ENCODE data around the gene CFAP74. TPM values are rescaled to one million over a fixed set of nuclear protein-coding genes. Genes with fewer than 3 reads are reported as not detected.
"Not testable (repeated sequence)": the region's sequence is repeated elsewhere in the genome, so short reads cannot be mapped to it uniquely, and the experiment has no call there.

The CFAP74 gene
- total RNA-seq, 4 donors from 2014 or later = 0.35 to 1.1 (median 0.83) TPM; not detected in 1

DNA sequence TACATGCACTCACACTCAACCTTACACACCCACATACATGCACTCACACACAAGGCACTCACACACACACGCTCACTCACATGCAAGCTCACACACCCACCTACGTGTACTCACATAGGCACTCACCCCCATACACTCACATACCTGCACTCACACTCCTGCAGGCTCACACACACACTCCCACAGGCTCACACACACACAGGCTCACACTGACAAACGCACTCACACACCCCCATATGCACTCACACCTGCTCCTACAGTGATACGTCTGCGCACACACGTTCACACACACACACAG, 65.4 kb downstream of the CFAP74 start:
- no peaks in the 10 kb centered on the region for H3K9me3 ChIP-seq
- no peak overlapping the region for H3K4me3 ChIP-seq
- no peaks in the 10 kb centered on the region for H3K27me3 ChIP-seq
- peaks cover 0 to 7% (median 0%) of the 10 kb centered on the region in 4 donors for H3K4me1 ChIP-seq
- H3K36me3 ChIP-seq = no peaks in the 10 kb centered on the region
- no peak overlapping the region for H3K27ac ChIP-seq
- TF ChIP-seq, protein P1, sequence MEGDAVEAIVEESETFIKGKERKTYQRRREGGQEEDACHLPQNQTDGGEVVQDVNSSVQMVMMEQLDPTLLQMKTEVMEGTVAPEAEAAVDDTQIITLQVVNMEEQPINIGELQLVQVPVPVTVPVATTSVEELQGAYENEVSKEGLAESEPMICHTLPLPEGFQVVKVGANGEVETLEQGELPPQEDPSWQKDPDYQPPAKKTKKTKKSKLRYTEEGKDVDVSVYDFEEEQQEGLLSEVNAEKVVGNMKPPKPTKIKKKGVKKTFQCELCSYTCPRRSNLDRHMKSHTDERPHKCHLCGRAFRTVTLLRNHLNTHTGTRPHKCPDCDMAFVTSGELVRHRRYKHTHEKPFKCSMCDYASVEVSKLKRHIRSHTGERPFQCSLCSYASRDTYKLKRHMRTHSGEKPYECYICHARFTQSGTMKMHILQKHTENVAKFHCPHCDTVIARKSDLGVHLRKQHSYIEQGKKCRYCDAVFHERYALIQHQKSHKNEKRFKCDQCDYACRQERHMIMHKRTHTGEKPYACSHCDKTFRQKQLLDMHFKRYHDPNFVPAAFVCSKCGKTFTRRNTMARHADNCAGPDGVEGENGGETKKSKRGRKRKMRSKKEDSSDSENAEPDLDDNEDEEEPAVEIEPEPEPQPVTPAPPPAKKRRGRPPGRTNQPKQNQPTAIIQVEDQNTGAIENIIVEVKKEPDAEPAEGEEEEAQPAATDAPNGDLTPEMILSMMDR (IDR thresholded peaks at IDR 0.05) = no peak
- no peak for TF ChIP-seq POLR2A (IDR thresholded peaks at IDR 0.05)
- DNase-seq = no peak

DNA sequence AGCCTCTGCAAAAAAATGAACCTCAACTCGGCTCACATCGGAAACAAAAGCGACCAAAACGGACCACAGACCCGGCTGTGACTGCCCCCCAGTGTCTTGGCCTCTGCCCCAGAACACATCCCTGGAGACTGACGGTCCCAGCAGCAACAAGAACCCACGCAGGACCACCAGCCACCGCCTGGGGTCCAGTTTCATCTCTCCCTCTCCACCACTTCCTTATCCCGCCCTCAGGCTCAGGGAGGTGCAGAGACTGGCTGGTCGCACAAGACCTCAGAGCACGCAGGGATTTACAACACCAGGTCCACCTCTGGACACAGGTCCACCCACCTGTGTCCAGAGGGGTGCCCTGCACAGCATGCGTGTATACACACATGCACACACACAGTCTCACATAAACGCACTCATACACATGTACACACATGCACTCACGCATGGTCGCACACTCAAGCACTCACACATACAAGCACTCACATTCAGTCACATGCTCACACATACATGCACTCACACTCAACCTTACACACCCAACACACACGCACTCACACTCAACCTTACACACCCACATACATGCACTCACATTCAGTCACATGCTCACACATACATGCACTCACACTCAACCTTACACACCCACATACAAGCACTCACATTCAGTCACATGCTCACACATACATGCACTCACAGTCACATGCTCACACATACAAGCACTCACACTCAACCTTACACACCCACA, 65.9 kb downstream of the CFAP74 start:
- TF ChIP-seq, protein P1 (IDR thresholded peaks at IDR 0.05) = no peak
- no peak for TF ChIP-seq POLR2A (IDR thresholded peaks at IDR 0.05)
- Histone ChIP-seq H3K36me3 (no peaks in the 10 kb centered on the region), H3K27ac (no peak overlapping the region), H3K27me3 (no peaks in the 10 kb centered on the region), H3K9me3 (no peaks in the 10 kb centered on the region), H3K4me1 (peaks cover 0 to 6% (median 0%) of the 10 kb centered on the region in 4 donors), H3K4me3 (no peak overlapping the region)
- DNase-seq = no peak

DNA sequence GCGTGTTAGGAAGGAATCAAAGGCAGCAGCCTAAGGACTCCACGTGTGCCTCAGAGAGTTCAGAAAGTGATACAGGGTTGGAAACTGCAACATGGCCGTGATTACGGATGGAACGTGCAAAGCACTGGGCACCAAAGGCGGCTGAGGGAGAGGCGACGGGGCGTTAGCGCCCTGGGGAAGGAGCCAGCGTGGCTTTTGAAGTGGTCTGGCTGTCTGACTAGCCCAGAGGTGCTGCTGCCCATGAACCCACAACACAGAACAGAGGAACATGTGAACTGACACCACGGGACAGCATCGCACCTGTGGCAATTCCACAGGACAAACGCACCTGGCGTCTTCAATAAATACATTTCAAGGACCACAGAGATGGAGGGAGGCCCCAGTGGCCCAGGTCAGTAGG, 66.5 kb downstream of the CFAP74 start:
- H3K4me3 ChIP-seq = no peak overlapping the region
- no peaks in the 10 kb centered on the region for H3K36me3 ChIP-seq
- no peak overlapping the region for H3K27ac ChIP-seq
- no peaks in the 10 kb centered on the region for H3K4me1 ChIP-seq
- TF ChIP-seq, protein P1 (IDR thresholded peaks at IDR 0.05) = no peak
- TF ChIP-seq POLR2A (IDR thresholded peaks at IDR 0.05) = no peak
- DNase-seq = no peak
- H3K9me3 ChIP-seq = no peaks in the 10 kb centered on the region
- H3K27me3 ChIP-seq = no peaks in the 10 kb centered on the region

DNA sequence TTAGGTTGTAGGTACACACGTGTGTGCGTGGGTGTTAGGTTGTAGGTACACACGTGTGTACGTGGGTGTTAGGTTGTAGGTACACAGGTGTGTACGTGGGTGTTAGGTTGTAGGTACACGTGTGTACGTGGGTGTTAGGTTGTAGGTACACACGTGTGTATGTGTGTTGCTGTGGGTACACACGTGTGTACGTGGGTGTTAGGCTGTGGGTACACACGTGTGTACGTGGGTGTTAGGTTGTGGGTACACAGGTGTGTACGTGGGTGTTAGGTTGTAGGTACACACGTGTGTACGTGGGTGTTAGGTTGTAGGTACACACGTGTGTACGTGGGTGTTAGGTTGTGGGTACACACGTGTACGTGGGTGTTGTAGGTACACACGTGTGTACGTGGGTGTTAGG, 68.7 kb downstream of the CFAP74 start:
- not testable (repeated sequence) for H3K4me1 ChIP-seq, H3K27ac ChIP-seq, H3K4me3 ChIP-seq, DNase-seq, H3K9me3 ChIP-seq, H3K36me3 ChIP-seq, H3K27me3 ChIP-seq

DNA sequence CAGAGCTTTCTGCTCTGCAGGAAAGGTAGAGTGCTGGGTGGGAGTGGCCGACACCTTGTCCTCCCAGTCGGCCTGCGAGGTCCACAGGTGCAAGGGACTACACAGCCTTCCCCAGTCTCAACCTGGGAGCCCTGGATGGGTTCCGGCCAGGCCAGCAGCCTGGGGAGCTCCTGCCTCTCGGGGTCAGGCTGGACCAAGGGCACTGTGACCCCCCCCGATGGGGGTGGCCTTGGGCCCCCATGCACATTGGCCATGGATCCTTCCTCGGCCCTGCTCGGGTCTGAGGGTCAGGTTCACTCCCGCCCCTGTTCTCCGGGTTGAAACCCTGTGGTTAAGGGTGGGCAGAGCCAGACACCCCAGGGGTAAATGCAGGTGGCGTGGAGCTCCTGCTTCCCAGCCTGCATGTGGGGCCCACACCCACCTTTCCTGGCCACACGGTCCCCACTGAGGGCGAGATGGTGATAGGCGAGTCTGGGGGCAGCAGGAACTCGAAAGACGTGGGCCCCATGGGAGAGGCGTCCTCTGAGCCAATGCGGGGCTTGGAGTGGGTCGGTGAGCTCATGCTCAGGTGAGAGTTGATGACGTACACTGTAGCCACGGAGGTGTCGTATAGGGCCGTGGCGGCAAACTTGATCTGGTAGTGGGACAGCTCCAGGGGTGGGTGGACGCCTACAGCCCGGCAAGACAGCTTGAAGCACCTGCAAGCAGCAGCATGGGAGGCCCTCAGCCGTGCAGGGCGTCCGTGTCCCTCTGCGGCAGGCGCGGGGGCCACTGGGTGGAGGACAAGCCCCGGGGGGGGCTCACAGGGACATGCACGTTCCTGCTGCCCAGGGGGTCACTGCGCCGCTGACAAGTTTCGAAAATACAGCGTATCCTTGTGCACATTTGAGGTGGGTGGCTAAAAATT, 73.7 kb downstream of the CFAP74 start:
- peak in 1 of 3 donors; percentile 43 for DNase-seq
- no peak for TF ChIP-seq POLR2A (IDR thresholded peaks at IDR 0.05)
- TF ChIP-seq, protein P1 (IDR thresholded peaks at IDR 0.05) = no peak

DNA sequence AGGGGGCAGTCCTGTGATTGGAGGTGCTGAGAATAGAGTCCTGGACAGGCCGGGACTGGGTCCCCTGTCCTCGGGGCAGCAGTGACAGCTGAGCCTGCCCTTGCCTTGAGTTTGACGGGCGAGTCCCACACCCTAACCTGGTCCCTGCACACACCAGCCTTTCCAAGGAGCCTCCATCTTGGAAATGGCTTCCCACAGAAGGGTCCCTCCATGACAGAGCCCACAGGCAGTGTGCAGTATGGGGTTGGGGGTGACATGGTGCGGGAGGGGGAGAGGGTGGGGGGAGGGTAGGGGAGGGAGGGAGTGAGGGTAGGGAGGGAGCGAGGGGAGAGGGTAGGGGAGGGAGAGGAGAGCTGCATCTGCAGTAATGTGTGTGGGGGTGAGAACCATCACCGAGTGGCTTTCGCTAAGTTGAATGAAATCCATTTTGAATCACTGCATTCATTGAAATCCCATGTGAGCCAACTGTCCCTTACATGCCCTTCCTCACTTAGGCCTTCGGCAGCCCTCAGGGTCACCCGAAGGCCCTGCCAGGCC, 74.4 kb downstream of the CFAP74 start:
- Histone ChIP-seq H3K4me3 (no peak overlapping the region), H3K27ac (no peak overlapping the region), H3K27me3 (no peaks in the 10 kb centered on the region), H3K9me3 (no peaks in the 10 kb centered on the region), H3K4me1 (no peaks in the 10 kb centered on the region), H3K36me3 (no peaks in the 10 kb centered on the region)
- DNase-seq = no peak
- TF ChIP-seq, protein P1 (IDR thresholded peaks at IDR 0.05) = no peak
- TF ChIP-seq POLR2A (IDR thresholded peaks at IDR 0.05) = no peak

More for the DNA sequence above, 73.7 kb downstream of the CFAP74 start:
- Histone ChIP-seq H3K4me3 (no peak overlapping the region), H3K9me3 (no peaks in the 10 kb centered on the region), H3K27me3 (no peaks in the 10 kb centered on the region), H3K4me1 (no peaks in the 10 kb centered on the region), H3K36me3 (no peaks in the 10 kb centered on the region), H3K27ac (no peak overlapping the region)

Data from Peyer's patch (tissue), 4 donors.